A673 (cell line): ENCODE data around the gene NT5C2. TPM values are rescaled to one million over a fixed set of nuclear protein-coding genes. Genes with fewer than 3 reads are reported as not detected.

Source experiments
- Bru-seq: library from RNA; stranded (reverse); fragments of 400-500 nt; gene quantifications from one replicate; lab custom pipeline; 2021; lab: Mats Ljungman, UMichigan
- BruChase-seq, 2 experiments: library from RNA; stranded (reverse); fragments of 400-500 nt; gene quantifications; one replicate each; lab custom pipeline; 2021; lab: Mats Ljungman, UMichigan
- BruUV-seq: library from RNA; stranded (reverse); fragments of 400-500 nt; replicated peaks from 2 replicates; lab custom pipeline; 2021; lab: Mats Ljungman, UMichigan
- CTCF ChIA-PET: fragments of 300-600 bp; sonication (Branson Sonifier 250); formaldehyde crosslinking; loops from one replicate; lab custom pipeline; 2022; ENCODE audit warnings: antibody characterized with exemption; lab: Charles Lee
- POLR2A ChIA-PET: fragments of 300-600 bp; sonication (Branson Sonifier 250); formaldehyde crosslinking; loops from one replicate; lab custom pipeline; 2022; ENCODE audit warnings: antibody characterized with exemption; ENCODE audit not compliant: low non-redundant PET; lab: Charles Lee
- DNase-seq: peaks from one replicate; pipeline ENCODE4 v3.0.0-alpha.2; 2015; ENCODE audit warnings: low spot score
- H3K27ac ChIP-seq: fragments of 200-600 bp; sonication (generic); 2 replicates; pipeline ENCODE4 v1.5.1; 2016; ENCODE audit warnings: mixed run types, low read depth, mild to moderate bottlenecking, mixed read lengths, antibody characterized with exemption, low read length; ENCODE audit not compliant: poor library complexity, severe bottlenecking
- H3K27me3 ChIP-seq: fragments of 200-600 bp; sonication (generic); replicated peaks from 2 replicates; pipeline ENCODE4 v1.6.1; 2017; ENCODE audit warnings: mixed run types, low read depth, mild to moderate bottlenecking, mixed read lengths, antibody characterized with exemption, low read length; ENCODE audit not compliant: insufficient read depth, poor library complexity
- H3K36me3 ChIP-seq: fragments of 200-600 bp; sonication (generic); 2 replicates; pipeline ENCODE4 v1.6.1; 2016; ENCODE audit warnings: mixed run types, mild to moderate bottlenecking, mixed read lengths, antibody characterized with exemption, low read length; ENCODE audit not compliant: insufficient read depth, poor library complexity, severe bottlenecking
- H3K4me1 ChIP-seq: fragments of 200-600 bp; sonication (generic); 2 replicates; pipeline ENCODE4 v1.6.1; 2017; ENCODE audit warnings: mixed run types, mild to moderate bottlenecking, mixed read lengths, antibody characterized with exemption, low read length; ENCODE audit not compliant: insufficient read depth, poor library complexity, severe bottlenecking
- H3K4me3 ChIP-seq: fragments of 200-600 bp; sonication (generic); 2 replicates; pipeline ENCODE4 v1.5.1; 2016; ENCODE audit warnings: low read depth, mixed run types, mild to moderate bottlenecking, mixed read lengths, low read length; ENCODE audit not compliant: poor library complexity, severe bottlenecking
- H3K9me3 ChIP-seq: fragments of 200-600 bp; sonication (generic); 2 replicates; pipeline ENCODE4 v1.6.1; 2016; ENCODE audit warnings: mixed run types, low read depth, mild to moderate bottlenecking, mixed read lengths, antibody characterized with exemption, low read length; ENCODE audit not compliant: poor library complexity, severe bottlenecking
- EZH2 ChIP-seq: fragments of 200-600 bp; sonication (generic); IDR thresholded peaks from 2 replicates; pipeline ENCODE4 v1.6.1; 2017; ENCODE audit warnings: borderline replicate concordance, low read depth, mild to moderate bottlenecking, mixed read lengths, antibody characterized with exemption, low read length; ENCODE audit not compliant: poor library complexity, severe bottlenecking
- intact Hi-C: fragments of 100-400 bp; cut with micrococcal nuclease; formaldehyde crosslinking; loops from one replicate; pipeline ENCODE4 v1.10.0; 2022; ENCODE audit not compliant: unreplicated experiment
- long read RNA-seq: library from polyadenylated mRNA; stranded (forward); transcript quantifications from one replicate; pipeline ENCODE4 v2.0.0, GENCODE V29; 2022
- total RNA-seq: library from RNA; stranded (reverse); gene quantifications from 2 replicates; pipeline ENCODE4 v1.2.3, GENCODE V29; 2021
- TF ChIP-seq, protein P1 (sequence below): fragments of 300-800, 200-600 bp; sonication (generic); conservative IDR thresholded peaks from 2 replicates; pipeline ENCODE4 v1.5.1; 2017; ENCODE audit warnings: low read depth, mild to moderate bottlenecking, antibody characterized with exemption, low read length, moderate library complexity, mixed read lengths

NT5C2 gene
- total RNA-seq (60.0 and 61.8 TPM in 2 replicates), Bru-seq, nascent RNA (percentile 85 among the genes with signal in this experiment), BruChase-seq, experiment 1, labeled RNA remaining after a 2-hour chase (percentile 76 among the genes with signal in this experiment), BruChase-seq, experiment 2, labeled RNA remaining after a 6-hour chase (percentile 81 among the genes with signal in this experiment)
- long read RNA-seq, transcript NT5C2-201 (18 exons, 3,435 nt) = major isoform, 8 of 65 reads
- long read RNA-seq, partial matches to known transcripts = 12 of 65 reads
- long read RNA-seq, other reads (novel, unspliced or antisense) = 43 of 65 reads

DNA sequence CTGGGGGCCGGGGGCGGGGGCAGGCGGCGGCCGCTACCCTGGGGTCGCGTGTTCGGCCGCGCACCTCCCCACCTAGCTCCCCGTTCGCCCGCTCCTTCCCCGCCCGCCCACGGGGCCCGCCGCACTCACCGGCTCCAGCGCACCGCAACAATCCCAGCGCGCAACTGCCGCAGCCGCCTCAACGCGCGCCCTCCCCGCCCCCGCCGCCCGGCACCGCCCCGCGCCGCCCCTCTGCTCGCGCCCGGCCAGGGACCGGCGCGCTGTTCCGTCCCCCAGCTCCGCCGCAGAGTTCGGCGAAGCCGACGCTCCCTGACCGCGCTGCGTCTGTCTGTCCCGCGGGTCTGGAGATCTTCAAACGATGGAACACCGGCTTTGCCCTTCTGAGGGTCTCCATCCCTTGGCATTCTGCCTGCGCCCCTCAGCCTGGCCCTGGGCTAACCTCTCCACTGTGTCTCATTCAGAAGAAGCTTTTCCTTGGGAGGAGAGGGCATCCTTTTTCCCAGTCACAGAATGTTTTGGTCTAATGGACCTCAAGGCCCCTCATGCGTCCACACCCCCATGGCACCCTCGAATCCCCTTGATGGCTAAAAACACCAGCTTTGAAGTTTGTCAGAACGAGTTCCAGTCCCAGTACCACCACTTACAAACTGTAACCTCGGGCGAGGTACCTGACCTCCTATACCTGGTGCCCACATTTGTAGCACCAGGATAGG is at the start of gene NT5C2:
TSS of gene NT5C2 (minus strand) at position 166 of the 713 bp plus-strand sequence. CDS start 18,314 bp downstream, outside the sequence.
- Histone ChIP-seq H3K36me3 (no peaks in the 10 kb centered on the region), H3K4me1 (peaks cover 25% of the 10 kb centered on the region), H3K27ac (peak within 1 kb of the TSS; percentile 97), H3K27me3 (no peaks in the 10 kb centered on the region), H3K9me3 (no peaks in the 10 kb centered on the region), H3K4me3 (peak within 1 kb of the TSS; percentile 94)
- BruUV-seq = no TSS peak
- CTCF ChIA-PET = no interaction called here
- peak; percentile 88 for DNase-seq
- TF ChIP-seq EZH2 = no peak
- TF ChIP-seq, protein P1, sequence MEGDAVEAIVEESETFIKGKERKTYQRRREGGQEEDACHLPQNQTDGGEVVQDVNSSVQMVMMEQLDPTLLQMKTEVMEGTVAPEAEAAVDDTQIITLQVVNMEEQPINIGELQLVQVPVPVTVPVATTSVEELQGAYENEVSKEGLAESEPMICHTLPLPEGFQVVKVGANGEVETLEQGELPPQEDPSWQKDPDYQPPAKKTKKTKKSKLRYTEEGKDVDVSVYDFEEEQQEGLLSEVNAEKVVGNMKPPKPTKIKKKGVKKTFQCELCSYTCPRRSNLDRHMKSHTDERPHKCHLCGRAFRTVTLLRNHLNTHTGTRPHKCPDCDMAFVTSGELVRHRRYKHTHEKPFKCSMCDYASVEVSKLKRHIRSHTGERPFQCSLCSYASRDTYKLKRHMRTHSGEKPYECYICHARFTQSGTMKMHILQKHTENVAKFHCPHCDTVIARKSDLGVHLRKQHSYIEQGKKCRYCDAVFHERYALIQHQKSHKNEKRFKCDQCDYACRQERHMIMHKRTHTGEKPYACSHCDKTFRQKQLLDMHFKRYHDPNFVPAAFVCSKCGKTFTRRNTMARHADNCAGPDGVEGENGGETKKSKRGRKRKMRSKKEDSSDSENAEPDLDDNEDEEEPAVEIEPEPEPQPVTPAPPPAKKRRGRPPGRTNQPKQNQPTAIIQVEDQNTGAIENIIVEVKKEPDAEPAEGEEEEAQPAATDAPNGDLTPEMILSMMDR = no peak
- POLR2A ChIA-PET = no interaction called here
- intact Hi-C loops = no loop called here

DNA sequence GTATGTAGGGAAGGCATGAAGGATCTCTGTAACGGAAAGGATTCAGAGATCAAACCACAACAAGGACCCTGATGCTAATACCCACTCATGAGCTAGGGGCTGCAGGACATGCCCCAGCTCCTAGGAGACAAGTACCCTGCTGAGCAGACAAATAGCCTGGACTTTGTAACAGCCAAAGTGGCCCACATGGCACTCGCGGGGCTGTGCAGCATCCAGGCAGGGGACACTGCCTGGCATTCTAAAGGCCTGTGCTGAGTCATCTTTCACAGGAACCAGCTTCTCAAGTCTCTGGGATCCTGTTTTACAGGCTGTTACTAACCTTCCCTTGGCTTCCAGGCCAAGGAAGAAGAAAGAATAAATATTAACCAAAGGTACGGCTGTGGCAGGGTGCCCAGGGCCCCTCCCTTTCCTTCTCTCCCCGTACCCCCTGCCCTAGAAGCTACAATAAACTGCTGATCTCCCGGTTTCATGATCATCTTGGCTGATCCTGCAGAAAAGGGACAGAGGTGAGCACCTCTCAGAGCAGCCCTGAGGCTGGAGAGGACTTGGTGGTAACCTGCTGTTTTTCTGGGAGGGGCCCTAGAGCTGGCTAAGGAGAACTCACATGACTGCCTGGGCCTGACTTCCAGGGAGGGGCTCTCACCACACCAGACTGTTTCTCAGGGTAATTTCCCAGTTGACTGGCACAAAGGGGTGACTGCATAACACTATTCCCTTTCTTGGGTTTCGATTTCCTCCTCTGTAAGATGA is 48.4 kb upstream of the NT5C2 start:
- DNase-seq = peak; percentile 34
- TF ChIP-seq, protein P1 = no peak
- TF ChIP-seq EZH2 = no peak
- Histone ChIP-seq H3K9me3 (no peaks in the 10 kb centered on the region), H3K27ac (no peak overlapping the region), H3K4me1 (no peaks in the 10 kb centered on the region), H3K4me3 (no peak overlapping the region), H3K27me3 (no peaks in the 10 kb centered on the region), H3K36me3 (no peaks in the 10 kb centered on the region)
- POLR2A ChIA-PET = no interaction called here
- intact Hi-C loops = loop anchor here (5.0 kb wide), 3 partner anchors 154 to 404 kb away; partner anchors contain the start of gene CYP17A1
- CTCF ChIA-PET = no interaction called here
- no TSS peak for BruUV-seq

DNA sequence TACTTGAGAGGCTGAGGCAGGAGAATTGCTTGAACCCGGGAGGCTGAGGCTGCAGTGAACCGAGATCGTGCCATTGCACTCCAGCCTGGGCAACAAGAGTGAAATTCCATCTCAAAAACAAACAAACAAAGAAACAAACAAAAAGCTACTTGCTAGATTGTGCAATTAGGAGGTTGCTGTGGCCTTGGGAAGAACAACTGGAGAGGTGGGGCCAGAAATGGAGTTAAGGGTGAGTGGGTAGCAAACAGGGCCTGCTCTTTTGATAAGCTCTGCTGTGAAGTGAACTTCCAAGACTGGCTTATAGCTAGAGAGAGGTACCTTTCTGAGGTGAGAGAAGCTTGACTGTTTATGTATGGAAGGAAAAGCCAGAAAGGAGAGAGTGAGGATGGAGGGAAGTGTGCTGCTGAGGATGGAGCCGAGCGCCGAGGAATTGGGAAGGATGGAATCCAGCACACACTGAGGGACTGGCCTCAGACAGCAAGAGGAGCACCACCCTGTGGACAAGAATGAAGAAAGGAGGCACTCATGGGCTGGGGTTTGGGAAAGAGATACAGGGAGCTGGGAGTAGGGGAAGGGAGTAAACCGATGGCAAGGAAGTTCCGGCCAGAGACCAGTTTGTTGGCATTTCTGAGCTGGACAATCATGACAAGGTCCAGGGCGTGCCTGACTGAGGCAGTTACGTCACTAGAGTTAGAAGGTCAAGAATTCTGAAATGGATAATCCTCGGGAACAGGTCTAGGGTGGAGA is 45.6 kb upstream of the NT5C2 start:
- no peak overlapping the region for H3K27ac ChIP-seq
- H3K4me1 ChIP-seq = no peaks in the 10 kb centered on the region
- no peaks in the 10 kb centered on the region for H3K27me3 ChIP-seq
- no peaks in the 10 kb centered on the region for H3K9me3 ChIP-seq
- TF ChIP-seq EZH2 = no peak
- TF ChIP-seq, protein P1 = peak; percentile 51
- ChIA-PET POLR2A (interaction anchor here (0.9 kb wide), 1 partner anchor 1049 kb away, joined by 3 read pairs; no protein-coding TSS in a partner anchor), CTCF (interaction anchor here (0.5 to 1.5 kb wide), 3 partner anchors 10 to 463 kb away, joined by 3 to 4 read pairs (median 4); no protein-coding TSS in a partner anchor)
- DNase-seq = peak; percentile 38
- intact Hi-C loops = no loop called here
- no TSS peak for BruUV-seq
- no peaks in the 10 kb centered on the region for H3K36me3 ChIP-seq
- H3K4me3 ChIP-seq = no peak overlapping the region
